BLaER1 treated with 17β-estradiol and CSF1 and Interleukin-3, amounts not matched to agents 10 nM and 100 nM (cell line): ENCODE results near the gene CD300E.
A peak's percentile ranks its signal among the peaks of the same experiment; 100 is the strongest.

ENCODE experiments used
- H3K27ac ChIP-seq, 11 experiments: shearing (Covaris generic); formaldehyde crosslinking; 2 replicates each; pipeline ENCODE4 v1.8.1; 2022
- H3K27me3 ChIP-seq, 11 experiments: shearing (Covaris generic); formaldehyde crosslinking; 2 replicates each; pipeline ENCODE4 v1.8.1; 2022
- H3K36me3 ChIP-seq, 11 experiments: shearing (Covaris generic); formaldehyde crosslinking; 2 replicates each; pipeline ENCODE4 v1.8.1; 2022
- H3K4me1 ChIP-seq, 10 experiments: shearing (Covaris generic); formaldehyde crosslinking; 2 replicates each; pipeline ENCODE4 v1.8.1; 2022
- H3K4me2 ChIP-seq, 11 experiments: shearing (Covaris generic); formaldehyde crosslinking; 2 replicates each; pipeline ENCODE4 v1.8.1; 2022
- H3K4me3 ChIP-seq, 10 experiments: shearing (Covaris generic); formaldehyde crosslinking; 2 replicates each; pipeline ENCODE4 v1.8.1; 2022
- H3K9ac ChIP-seq, 11 experiments: shearing (Covaris generic); formaldehyde crosslinking; 2 replicates each; pipeline ENCODE4 v1.8.1; 2022
- H3K9me3 ChIP-seq, 11 experiments: shearing (Covaris generic); formaldehyde crosslinking; replicated peaks in 1 of 11; 2 replicates each; pipeline ENCODE4 v1.8.1; 2022
- H4K20me1 ChIP-seq, 11 experiments: shearing (Covaris generic); formaldehyde crosslinking; 2 replicates each; pipeline ENCODE4 v1.8.1; 2022
- Cebpa-rat ChIP-seq, 11 experiments: shearing (Covaris generic); IDR thresholded peaks; 2 replicates each; pipeline ENCODE4 v1.8.1; 2022

The CD300E gene

DNA sequence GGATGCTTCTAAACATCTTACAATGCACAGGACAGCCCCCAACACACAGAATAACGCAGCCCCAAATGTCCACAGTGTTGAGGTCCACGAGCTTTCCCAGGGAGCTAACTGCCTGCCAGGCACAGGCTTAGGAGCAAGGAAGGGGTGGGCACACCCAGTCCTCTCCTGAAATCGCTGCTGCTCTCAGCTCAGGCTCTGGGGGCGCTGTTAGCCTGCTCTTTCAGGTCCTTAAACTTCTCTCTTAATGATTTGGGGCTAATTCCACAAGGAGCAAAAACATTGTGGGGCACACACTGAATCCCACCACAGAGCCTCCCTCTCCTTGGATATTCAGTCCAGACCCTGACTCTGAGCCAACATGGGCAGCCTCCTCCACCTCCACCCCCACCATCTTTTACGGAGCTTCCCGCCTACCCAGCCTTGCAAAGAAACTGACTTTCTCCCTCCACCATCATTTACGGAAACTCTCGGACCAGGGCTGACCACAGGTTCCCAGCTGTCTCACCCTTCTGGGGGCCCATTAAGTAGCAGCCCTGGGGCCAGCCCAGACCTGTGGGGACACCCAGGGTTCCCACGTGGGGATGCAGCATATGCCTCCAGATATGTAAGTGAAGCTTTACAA, 57.3 kb downstream of the CD300E start:
- Histone ChIP-seq H3K9ac (no peak overlapping the region), H3K27ac (no peak overlapping the region), H3K4me1 (peaks cover 0 to 72% (median 35%) of the 10 kb centered on the region in 10 experiments; a peak in 15 of 20 replicates), H3K36me3 (no peaks in the 10 kb centered on the region), H3K27me3 (no peaks in the 10 kb centered on the region), H4K20me1 (no peaks in the 10 kb centered on the region; a peak in 1 of 22 replicates), H3K4me2 (peak overlapping the region in 5 of 11 experiments; percentile 35 to 87 (median 85); a peak in 10 of 22 replicates), H3K4me3 (no peak overlapping the region), H3K9me3 (no peaks in the 10 kb centered on the region)
- TF ChIP-seq Cebpa-rat (IDR thresholded peaks at IDR 0.05), result no peak

DNA sequence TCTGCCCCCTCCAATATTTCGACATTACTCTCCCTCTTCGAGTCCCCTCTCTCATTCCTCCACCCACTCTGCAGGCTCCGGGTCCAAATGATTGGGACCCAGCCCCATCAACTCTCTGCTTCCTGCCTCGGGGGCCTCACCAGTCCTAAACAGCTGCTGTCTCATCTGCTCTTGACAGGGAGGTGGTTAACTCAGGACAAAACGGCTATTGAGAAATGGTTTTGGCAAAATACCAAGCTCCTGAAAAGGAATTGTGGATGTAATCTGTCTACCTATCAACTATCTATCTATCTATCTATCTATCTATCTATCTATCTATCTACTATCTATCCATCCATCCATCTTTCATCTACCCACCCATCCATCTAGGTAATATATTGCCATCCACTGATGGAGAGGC, 58.4 kb downstream of the CD300E start:
- H3K9me3 ChIP-seq, result no peaks in the 10 kb centered on the region
- peaks cover 0 to 70% (median 32%) of the 10 kb centered on the region in 10 experiments; a peak in 15 of 20 replicates for H3K4me1 ChIP-seq
- no peak overlapping the region for H3K4me3 ChIP-seq
- H3K27ac ChIP-seq, result no peak overlapping the region
- no peak overlapping the region for H3K9ac ChIP-seq
- H3K4me2 ChIP-seq, result peak overlapping the region in 5 of 11 experiments; percentile 5 to 33 (median 27); a peak in 4 of 22 replicates
- H4K20me1 ChIP-seq, result no peaks in the 10 kb centered on the region; a peak in 1 of 22 replicates
- no peaks in the 10 kb centered on the region for H3K36me3 ChIP-seq
- TF ChIP-seq Cebpa-rat (IDR thresholded peaks at IDR 0.05), result no peak
- no peaks in the 10 kb centered on the region for H3K27me3 ChIP-seq

DNA sequence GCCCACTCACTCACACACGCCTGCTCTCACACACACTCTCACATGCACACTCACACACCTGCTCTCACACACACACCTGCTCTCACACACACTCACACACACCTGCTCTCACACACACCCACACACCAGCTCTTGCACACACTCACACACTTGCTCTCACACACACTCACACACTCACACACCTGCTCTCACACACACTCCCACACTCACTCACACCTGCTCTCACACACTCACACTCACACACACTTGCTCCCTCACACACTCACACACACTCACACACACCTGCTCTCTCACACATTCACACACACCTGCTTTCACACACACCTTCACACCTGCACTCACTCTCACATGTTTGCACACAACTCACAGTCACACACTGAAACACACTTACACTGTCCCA, 60.2 kb downstream of the CD300E start:
- no peak overlapping the region for H3K27ac ChIP-seq
- H3K4me2 ChIP-seq, result no peak overlapping the region
- peaks cover 0 to 6% (median 0%) of the 10 kb centered on the region in 11 experiments; a peak in 1 of 22 replicates for H3K9me3 ChIP-seq
- H3K27me3 ChIP-seq, result no peaks in the 10 kb centered on the region
- TF ChIP-seq Cebpa-rat (IDR thresholded peaks at IDR 0.05), result no peak
- H3K9ac ChIP-seq, result no peak overlapping the region
- no peaks in the 10 kb centered on the region for H3K36me3 ChIP-seq
- peaks cover 0 to 69% (median 24%) of the 10 kb centered on the region in 10 experiments; a peak in 13 of 20 replicates for H3K4me1 ChIP-seq
- no peaks in the 10 kb centered on the region for H4K20me1 ChIP-seq
- H3K4me3 ChIP-seq, result no peak overlapping the region

DNA sequence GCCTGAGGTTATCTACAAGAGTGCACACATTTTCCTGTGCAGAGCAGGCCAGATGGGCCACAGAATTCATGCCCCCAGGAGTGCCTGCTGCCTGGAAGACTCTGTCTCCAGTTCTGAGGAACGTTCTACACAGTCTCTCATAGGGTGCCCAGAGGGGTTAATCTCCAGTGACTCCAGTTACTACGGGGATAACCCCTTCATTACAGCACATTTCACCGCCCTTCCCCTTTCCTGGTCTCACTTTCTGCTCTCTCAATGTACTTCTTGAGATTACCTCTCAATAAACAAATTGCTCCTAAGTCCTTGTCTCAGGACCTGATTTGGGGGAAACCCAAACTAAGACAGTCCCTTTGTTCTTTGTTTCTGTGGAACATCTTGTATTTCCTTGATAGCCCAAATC, 62.0 kb downstream of the CD300E start:
- Histone ChIP-seq H3K27ac (no peak overlapping the region), H3K4me1 (peaks cover 0 to 69% (median 21%) of the 10 kb centered on the region in 10 experiments; a peak in 13 of 20 replicates), H3K27me3 (no peaks in the 10 kb centered on the region), H3K4me2 (peak overlapping the region in 4 of 11 experiments; percentile 27 to 66 (median 48); a peak in 6 of 22 replicates), H3K9ac (no peak overlapping the region), H3K9me3 (peaks cover 0 to 10% (median 0%) of the 10 kb centered on the region in 11 experiments; a peak in 2 of 22 replicates), H4K20me1 (no peaks in the 10 kb centered on the region), H3K4me3 (no peak overlapping the region), H3K36me3 (no peaks in the 10 kb centered on the region)
- TF ChIP-seq Cebpa-rat (IDR thresholded peaks at IDR 0.05), result no peak
